GM12874 (cell line): ENCODE data around the gene LMLN.

Experiments
- TF ChIP-seq, protein P1 (sequence below): IDR thresholded peaks from 2 replicates; pipeline ENCODE4 v1.5.1; 2011; ENCODE audit warnings: low read depth, mild to moderate bottlenecking, control low read depth, low read length, moderate library complexity; ENCODE audit not compliant: insufficient read depth

LMLN gene

DNA sequence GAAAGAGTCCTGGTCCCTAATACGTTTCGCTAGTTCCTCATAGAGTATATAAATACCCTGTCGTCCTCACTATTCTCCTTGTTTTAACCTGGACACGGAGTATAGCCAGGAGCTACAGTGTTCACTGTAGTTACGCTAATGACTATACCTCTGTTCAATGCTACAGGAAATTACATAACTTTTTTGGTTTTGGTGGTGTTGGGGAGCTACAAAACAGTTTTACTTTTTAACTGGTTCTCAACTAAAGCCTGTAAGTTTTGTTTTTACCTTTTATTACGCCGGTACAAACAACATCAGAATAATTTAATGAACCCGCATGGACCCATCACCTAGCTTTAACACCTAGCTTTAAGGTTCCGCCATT lies 1.5 kb downstream of the LMLN start:
- TF ChIP-seq, protein P1, sequence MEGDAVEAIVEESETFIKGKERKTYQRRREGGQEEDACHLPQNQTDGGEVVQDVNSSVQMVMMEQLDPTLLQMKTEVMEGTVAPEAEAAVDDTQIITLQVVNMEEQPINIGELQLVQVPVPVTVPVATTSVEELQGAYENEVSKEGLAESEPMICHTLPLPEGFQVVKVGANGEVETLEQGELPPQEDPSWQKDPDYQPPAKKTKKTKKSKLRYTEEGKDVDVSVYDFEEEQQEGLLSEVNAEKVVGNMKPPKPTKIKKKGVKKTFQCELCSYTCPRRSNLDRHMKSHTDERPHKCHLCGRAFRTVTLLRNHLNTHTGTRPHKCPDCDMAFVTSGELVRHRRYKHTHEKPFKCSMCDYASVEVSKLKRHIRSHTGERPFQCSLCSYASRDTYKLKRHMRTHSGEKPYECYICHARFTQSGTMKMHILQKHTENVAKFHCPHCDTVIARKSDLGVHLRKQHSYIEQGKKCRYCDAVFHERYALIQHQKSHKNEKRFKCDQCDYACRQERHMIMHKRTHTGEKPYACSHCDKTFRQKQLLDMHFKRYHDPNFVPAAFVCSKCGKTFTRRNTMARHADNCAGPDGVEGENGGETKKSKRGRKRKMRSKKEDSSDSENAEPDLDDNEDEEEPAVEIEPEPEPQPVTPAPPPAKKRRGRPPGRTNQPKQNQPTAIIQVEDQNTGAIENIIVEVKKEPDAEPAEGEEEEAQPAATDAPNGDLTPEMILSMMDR: no peak

DNA sequence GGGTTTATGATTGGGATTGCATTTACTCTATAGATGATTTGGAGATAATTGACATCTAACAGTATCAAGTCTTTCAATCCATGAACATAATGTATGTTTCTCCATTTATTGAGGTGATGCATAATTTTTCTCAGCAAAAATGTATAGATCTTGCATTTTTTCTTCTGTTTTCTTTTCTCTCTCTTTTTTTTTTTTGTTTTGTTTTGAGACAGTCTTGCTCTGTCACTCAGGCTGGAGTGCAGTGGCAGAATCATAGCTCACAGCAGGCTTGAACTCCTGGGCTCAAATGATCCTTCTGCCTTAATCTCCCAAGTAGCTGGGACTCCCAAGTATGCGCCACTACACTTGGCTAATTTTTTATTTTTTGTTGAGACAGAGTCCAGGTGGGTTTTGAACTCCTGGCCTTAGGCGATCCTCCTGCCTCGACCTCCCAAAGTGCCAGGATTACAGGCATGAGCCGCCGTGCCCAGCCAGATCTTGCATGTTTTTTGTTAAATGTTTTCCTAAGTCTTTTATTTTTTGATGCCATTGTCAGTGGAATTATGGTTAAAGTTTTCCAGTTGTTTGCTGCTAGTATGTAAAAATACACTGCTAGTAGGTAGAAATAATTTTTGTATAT lies 3.1 kb downstream of the LMLN start:
- TF ChIP-seq, protein P1: no peak

DNA sequence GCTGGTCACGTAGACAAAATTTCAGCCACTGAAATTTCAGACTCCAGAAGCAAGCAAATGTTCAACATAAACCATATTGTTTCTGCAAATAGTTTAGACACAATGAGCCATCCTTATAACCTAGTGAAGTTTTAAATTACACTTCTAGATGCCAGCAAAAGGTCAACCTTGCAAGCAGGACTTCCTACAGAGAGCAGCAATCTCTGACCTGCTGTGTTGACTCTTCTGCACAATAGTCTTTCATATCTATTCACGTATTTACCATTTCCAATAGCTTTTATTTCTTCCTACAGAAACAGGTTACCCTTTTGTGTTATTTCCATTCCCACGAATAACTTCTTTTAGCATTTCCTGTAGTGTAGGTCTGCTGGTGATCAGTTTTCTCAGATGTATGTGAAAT lies 10.6 kb downstream of the LMLN start:
- TF ChIP-seq, protein P1: no peak

DNA sequence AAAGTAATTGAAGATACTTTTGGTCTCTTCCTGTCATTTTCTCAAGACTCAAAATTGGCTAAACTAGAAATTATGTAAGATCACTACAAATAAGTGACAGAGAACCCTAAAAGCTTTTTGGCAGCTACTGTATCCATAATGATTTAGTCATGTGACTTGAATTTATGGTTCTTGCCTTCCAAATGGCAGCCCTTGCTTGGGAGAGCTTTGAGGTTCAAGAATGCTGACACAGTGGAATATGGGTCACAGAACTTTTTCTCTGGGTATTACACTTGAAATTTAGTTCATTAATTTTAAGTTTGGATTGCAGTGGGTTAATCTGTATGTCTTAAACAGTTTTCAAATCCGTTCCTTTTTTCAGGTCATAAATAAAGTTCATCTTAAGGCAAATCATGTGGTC lies 14.0 kb downstream of the LMLN start:
- TF ChIP-seq, protein P1: no peak

DNA sequence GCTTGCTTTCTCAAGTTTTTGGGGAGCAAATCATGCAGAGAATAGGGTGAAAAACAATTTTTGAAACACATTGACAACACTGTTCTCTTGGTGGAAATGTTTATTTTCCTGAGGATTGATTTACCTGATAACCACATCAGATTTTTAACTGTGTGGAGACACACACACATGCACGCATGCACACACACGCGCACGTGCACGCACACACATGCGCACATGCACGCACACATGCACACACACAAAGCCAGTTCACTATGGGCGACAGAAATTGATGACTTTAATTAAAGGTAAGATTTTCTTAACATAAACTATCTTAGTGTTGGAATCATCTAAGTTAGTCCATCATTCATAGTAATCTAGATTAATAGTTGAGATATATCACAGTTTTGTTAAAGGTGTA lies 15.3 kb downstream of the LMLN start:
- TF ChIP-seq, protein P1: no peak

DNA sequence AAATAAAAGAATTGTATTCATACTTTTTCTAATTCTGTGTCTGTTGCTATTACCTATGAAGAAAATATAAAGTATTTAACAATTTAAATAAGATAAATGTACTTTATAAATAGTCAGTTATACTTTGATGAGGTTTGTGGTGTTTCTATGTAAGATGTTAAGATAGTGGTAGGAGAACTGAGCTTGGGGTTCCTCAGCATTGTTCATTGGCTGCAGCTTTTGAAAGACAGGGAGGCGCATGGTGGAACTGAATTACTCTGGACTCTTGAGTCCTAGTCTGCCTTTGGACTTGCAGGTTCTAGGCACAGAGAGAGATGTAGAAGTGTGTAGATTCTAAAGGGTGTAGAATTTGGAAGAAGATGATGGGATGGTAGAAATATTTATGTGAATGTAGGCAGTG lies 23.1 kb downstream of the LMLN start:
- TF ChIP-seq, protein P1: no peak

DNA sequence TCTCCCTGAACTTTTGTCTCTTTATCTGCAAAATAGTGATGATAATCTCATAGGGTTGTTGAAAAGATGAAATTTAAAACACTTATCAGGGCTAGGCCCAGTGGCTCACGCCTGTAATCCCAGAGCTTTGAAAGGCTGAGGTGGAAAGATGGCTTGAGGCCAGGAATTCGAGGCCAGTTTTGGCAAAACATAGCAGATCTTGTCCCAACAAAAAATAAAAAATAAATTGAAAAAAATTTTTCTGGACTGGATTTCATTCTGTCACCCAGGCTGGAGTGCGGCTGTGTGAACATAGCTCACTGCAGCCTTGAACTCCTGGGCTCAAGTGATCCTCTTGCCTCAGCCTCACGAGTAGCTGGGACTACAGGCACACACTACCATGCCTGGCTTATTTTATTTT lies 29.6 kb downstream of the LMLN start:
- TF ChIP-seq, protein P1: no peak
